Stimulated activated CD4-positive, alpha-beta T cell treated with anti-CD3 and anti-CD28 coated beads, Interleukin-2, amount 100 ng/mL, for 48 hours (primary cell): ENCODE data around the gene CACTIN.
"Not testable (repeated sequence)": the region's sequence is repeated elsewhere in the genome, so short reads cannot be mapped to it uniquely, and the experiment has no call there.

Experiments used
- DNase-seq, 2 donors: peaks; one replicate each; pipeline ENCODE4 v3.0.0-alpha.2; 2020

Gene CACTIN

GRCh38 chr19:3626473-3627350, at the start of gene CACTIN:
TSS of gene CACTIN (minus strand) at chr19:3626790. CDS start at chr19:3626762, 28 bp downstream.
- peak; percentile 98 to 99 for DNase-seq

DNA sequence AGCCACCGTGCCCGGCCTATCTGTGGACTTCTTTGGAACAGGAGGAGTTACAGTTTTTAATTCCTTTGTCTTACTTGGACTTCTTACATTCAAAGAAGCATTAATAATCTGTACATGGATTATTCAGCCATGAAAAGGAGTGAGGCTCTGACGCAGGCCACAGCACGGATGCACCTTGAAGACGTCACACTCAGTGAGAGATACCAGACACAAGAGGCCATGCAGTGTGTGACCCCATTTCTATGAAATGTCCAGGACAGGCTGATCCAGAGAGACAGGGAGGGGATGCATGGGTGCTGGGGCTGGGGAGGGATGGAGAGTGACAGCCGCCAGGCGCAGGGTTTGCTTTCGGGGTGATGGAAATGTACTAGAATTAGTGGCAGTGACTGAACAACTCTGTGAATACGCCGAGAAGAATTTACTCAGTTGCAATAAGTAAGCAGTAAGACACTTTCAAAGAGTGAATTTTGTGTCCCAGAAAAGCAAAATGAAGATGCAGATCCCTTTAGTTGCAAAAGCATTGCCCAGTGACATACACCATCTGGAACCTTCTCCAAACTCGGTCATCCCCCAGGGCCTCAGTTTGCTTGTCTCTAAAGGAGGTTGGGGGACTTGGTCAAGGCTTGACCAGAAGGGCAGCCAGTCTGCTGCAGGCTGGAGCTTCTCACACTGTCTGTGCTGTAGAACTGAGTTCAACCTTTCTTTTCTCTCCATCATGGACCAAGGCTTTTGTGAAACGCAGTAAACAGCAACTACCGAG, 48.4 kb upstream of the CACTIN start:
- no peak for DNase-seq

DNA sequence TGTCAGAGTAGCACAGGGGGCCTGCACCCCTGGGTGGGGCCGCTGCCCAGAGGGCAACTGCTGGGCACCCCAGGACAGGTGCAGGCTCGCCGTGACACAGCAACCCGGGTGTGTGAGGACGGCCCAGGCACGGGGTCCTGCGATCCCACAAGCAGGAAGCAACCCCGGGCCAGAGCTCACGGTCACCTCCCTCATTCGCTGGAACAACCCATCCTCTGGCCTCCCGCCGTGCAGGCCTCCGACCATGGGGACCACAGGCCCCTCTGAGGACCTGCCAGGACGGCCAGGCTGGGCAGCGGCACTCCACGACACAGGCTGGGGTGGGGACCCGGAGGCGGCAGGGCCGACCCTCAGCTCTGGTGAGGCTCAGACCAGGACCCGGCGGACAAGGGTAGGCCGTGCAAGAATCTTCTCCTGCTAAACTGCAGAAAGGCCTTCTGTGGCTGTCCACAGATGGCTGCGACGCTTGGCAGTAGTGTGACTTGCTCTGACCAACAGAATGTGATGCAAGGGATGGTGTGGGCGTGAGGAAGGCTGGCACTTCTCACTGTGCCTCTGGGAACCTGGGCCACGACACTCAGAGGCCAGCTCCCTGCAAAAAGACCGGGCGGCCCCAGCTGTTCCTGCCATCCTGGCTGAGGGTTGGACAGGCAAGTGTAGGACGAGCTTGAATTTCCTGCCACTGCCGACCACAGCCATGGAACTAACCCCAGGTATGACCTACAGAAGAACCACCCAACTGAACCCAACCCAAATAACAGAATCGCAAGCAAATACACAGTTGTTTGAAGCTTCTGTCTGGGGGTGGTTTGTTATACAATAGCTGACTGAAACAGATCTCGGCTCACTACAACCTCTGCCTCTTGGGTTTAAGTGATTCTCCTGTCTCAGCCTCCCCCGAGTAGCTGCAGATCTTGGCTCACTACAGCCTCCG, 47.2 kb upstream of the CACTIN start:
- no peak for DNase-seq

GRCh38 chr19:3672993-3673392, 46.4 kb upstream of the CACTIN start:
- no peak for DNase-seq

DNA sequence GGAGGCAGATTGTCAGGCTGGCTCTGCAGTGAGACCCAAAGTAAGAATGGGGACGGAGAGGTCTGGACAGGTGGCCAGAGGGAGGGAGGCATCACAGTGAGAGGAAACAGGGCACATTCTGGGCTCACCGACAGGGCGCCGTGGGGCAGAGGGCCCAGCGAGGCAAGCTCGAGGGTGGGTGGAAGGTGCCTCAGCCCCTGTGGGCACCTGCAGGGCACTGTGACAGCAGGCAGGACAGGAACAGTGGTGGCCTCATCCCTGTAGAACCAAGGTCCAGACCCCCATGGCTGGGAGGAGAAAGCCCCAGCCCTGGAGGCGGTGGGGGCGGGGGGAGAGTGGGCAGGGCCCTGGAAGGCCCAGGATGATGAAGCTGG, 46.0 kb upstream of the CACTIN start:
- DNase-seq = no peak

- peak in 1 of 2 donors; percentile 37 for DNase-seq
Measured at GRCh38 chr19:3671680-3672574, 45.3 kb upstream of the CACTIN start.

- peak in 1 of 2 donors; percentile 37 for DNase-seq
Measured at GRCh38 chr19:3670796-3671679, 44.4 kb upstream of the CACTIN start.

- no peak for DNase-seq
Measured at GRCh38 chr19:3669947-3670795, 43.6 kb upstream of the CACTIN start.

DNA sequence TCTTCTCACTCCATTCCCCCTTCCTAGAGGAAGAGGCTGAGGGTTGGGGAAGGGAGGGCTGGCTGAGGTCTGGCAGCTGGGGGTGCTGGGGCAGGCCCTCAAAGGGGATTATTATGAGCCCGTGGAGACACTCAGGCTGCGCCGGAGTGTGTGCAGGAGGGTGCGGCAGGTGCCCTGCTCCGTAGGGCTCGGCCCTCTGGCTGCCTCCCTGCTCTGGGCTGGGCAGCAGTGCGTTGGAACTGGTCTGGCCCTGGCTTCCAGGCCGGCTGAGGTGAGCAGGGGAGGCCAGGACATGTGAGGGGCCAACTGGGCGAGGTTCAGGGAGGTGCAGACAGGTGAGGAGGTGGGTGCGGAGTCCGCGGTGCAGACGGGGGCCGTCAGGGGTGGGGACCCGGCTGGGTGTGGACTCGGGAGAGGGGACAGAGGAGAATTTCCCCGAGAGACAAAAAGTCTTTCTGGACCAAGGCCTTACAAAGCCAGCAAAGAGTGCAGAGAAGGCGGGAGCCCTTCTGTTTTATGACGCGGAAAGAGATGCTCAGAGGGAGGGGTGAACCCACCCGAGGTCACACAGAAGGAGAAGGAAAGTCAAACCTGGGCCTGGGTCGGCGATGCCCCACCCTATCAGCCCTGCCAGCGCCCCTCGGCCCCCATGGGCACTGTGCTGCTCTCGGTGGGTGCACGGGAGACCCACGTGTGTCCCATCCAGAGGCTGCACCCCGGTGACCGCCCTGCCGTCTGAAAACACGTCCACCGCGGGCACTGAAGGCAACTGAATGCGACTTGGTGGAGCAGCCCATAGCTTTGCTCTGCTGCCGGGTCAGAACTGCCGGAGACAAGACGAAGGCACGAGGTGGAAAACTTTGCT, 42.7 kb upstream of the CACTIN start:
- no peak for DNase-seq

- no peak for DNase-seq
Measured at GRCh38 chr19:3668331-3669081, 41.9 kb upstream of the CACTIN start.

DNA sequence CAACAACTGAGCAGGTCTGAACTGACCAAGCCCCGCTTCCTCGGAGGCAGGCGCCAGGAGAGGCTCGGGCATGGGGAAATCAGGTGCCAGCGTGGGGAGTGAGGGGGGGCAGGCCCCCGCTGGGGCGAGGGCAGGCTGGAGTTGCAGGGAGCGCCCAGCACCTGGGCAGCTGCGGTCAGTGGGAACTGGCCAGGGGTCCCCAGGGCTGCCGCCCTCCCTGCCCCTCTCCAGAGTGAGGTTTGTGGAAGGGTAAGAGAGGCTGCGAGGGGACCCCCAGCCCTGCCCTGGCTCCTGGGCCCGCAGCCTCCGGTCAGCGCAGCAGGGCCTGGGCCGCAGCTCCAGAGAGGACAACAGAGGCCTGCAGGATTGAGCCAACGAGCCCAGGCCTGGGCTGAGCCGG, 41.2 kb upstream of the CACTIN start:
- DNase-seq = no peak

GRCh38 chr19:3667037-3667638, 40.5 kb upstream of the CACTIN start:
- DNase-seq = no peak

- DNase-seq = not testable (repeated sequence)
Measured at GRCh38 chr19:3666545-3666856, 39.9 kb upstream of the CACTIN start.

DNA sequence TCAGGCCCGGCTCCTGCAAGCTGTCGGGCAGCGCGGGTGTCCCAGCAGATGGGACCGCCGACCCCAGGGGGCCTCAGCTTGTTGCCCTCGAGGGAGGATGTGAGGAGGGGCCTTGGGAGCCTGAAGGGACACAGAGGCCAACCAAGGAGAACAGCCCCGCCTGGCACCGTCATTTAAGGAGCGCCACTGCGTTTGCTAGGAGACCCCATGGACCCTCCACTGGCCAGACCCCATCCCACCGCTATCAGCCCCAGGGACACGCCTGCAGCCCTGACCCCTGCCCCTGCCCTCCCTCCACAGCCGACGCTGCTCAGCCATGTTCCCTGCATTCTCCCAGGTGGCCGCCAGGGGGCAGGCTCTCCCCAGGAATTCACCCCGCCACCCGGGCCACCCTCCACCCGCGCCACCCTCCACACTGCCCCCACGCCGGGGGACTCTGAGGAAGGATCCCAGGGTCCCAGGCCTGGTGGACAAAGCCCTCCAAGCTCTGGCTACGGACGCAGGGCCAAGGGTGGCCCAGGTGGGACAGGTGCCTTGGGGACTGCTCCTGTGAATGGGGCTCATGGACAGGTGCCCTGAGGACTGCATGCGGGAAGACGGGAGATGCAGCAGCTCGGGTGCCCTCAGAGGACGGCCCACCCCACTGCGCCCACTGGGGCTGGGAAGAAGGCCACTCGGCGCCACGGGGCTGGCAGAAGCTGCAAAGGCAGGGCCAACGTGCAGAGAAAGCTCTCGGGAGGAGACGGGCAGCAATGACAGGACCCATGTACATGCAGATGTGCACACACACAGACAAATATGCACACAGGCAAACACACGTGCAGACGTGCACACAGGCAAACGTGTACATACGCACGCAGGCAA, 39.3 kb upstream of the CACTIN start:
- peak; percentile 73 to 79 for DNase-seq

DNA sequence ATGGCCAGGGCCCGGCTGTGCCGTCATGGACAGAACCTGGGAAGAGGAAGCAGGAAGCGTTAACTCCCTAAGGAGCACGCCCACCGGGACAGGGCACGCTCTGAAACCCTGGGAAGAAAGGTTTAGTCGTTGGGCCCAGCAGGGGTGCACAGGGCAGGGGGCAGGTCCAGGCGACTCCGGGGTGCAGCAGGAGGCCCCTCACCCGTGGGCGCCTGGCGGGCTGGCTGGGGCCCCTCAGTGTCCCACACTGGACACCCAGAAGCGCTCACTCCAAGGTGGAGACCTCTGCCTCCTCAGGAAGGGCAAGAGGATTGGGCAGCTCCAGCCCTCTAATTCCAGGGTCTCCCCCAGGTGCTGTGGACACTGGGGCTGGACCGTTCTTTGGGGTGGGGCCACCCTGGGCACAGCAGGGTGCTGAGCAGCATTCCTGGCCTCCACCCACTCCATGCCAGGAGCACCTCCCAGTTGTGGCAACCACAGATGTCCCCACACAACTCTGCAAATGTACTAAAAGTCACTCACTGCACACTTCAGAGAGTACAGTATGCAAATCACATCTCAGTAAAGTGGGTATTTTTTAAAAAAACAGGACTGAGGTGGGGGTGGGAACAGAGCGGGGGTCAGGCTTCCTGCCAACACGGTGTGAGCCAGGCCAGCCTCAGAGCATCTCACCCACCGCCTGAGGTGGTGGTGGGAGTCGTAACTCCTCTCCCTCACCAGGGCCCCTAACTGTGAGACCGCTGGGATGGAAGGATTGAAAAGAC, 38.5 kb upstream of the CACTIN start:
- DNase-seq = no peak

DNA sequence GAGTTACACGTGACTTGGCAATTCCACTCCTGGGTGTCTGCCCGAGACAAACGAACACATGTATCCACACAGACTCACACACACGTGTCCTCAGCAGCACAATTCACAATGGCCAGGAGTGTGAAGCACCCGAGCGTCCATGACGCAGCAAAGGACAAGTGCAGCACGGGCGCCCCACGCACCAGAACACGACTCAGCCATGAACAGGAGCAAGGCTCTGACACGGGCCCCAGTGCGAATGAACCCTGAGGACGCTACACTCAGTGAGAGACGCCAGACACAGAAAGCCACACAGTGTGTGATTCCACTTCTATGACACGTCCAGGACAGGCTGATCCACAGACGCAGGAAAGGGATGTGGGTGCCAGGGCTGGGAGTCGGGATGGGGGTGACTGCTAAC, 37.2 kb upstream of the CACTIN start:
- no peak for DNase-seq
